Neural progenitor cell (in vitro differentiated cells): ENCODE measurements around the gene FADS6. TPM values are rescaled to one million over a fixed set of nuclear protein-coding genes. Genes with fewer than 3 reads are reported as not detected.

Source experiments
- DNase-seq: peaks from one replicate; pipeline ENCODE4 v3.0.0-alpha.2; 2016; ENCODE audit warnings: low spot score
- H2AFZ ChIP-seq: fragments of 200-600 bp; sonication (generic); replicated peaks from 2 replicates; pipeline ENCODE4 v1.6.1; 2016; ENCODE audit warnings: antibody characterized with exemption
- H3F3A ChIP-seq: fragments of 200-600 bp; sonication (generic); 2 replicates; pipeline ENCODE4 v1.6.1; 2016; ENCODE audit warnings: antibody characterized with exemption, low read depth
- H3K27ac ChIP-seq: fragments of 200-600 bp; sonication (generic); 2 replicates; pipeline ENCODE4 v1.5.1; 2016; ENCODE audit warnings: mild to moderate bottlenecking
- H3K27me3 ChIP-seq: fragments of 200-600 bp; sonication (generic); 2 replicates; pipeline ENCODE4 v1.6.1; 2016; ENCODE audit warnings: mild to moderate bottlenecking, moderate library complexity
- H3K36me3 ChIP-seq: fragments of 200-600 bp; sonication (generic); 2 replicates; pipeline ENCODE4 v1.5.1; 2016
- H3K4me1 ChIP-seq: fragments of 200-600 bp; sonication (generic); 2 replicates; pipeline ENCODE4 v1.6.1; 2016; ENCODE audit warnings: mixed run types
- H3K4me2 ChIP-seq: fragments of 200-600 bp; sonication (generic); 2 replicates; pipeline ENCODE4 v1.6.1; 2016
- H3K4me3 ChIP-seq: fragments of 200-600 bp; sonication (generic); 2 replicates; pipeline ENCODE4 v1.5.1; 2016
- H3K79me2 ChIP-seq: fragments of 200-600 bp; sonication (generic); 2 replicates; pipeline ENCODE4 v1.6.1; 2016; ENCODE audit warnings: low read depth
- H3K9ac ChIP-seq: fragments of 200-600 bp; sonication (generic); 2 replicates; pipeline ENCODE4 v1.6.1; 2016
- H3K9me3 ChIP-seq: fragments of 200-600 bp; sonication (generic); 2 replicates; pipeline ENCODE4 v1.5.1; 2016; ENCODE audit warnings: low read depth
- H4K20me1 ChIP-seq: fragments of 200-600 bp; sonication (generic); 2 replicates; pipeline ENCODE4 v1.6.1; 2016; ENCODE audit warnings: low read depth
- H3K27ac Mint-ChIP-seq: 3 replicates; pipeline ENCODE4 v1.8.0; 2021; ENCODE audit warnings: mixed read lengths
- H3K27me3 Mint-ChIP-seq: 2 replicates; pipeline ENCODE4 v1.8.0; 2022; ENCODE audit warnings: low read depth, mild to moderate bottlenecking, inconsistent platforms, moderate library complexity, mixed read lengths; ENCODE audit not compliant: insufficient read depth
- H3K36me3 Mint-ChIP-seq: 3 replicates; pipeline ENCODE4 v1.8.0; 2021; ENCODE audit warnings: mixed read lengths
- H3K4me1 Mint-ChIP-seq: 3 replicates; pipeline ENCODE4 v1.8.0; 2021; ENCODE audit warnings: mixed read lengths
- H3K4me3 Mint-ChIP-seq: 3 replicates; pipeline ENCODE4 v1.8.0; 2021; ENCODE audit warnings: mild to moderate bottlenecking, moderate library complexity, mixed read lengths
- H3K9me3 Mint-ChIP-seq: 3 replicates; pipeline ENCODE4 v1.8.0; 2020; ENCODE audit warnings: mixed read lengths
- EZH2 ChIP-seq: fragments of 200-600 bp; sonication (generic); IDR thresholded peaks from 2 replicates; pipeline ENCODE4 v1.6.1; 2017; ENCODE audit warnings: antibody characterized with exemption, mild to moderate bottlenecking, moderate library complexity
- EZH2phosphoT487 ChIP-seq: fragments of 200-600 bp; sonication (generic); IDR thresholded peaks from 2 replicates; pipeline ENCODE4 v1.6.1; 2017; ENCODE audit warnings: antibody characterized with exemption
- total RNA-seq: library from RNA; depleted of rRNA; stranded (reverse); fragments of >200 nt; gene quantifications from 2 replicates; pipeline ENCODE4 v1.2.3, GENCODE V29; 2015; ENCODE audit warnings: low replicate concordance
- TF ChIP-seq, protein P1 (sequence below): fragments of 200-600 bp; sonication (generic); IDR thresholded peaks from 2 replicates; pipeline ENCODE4 v1.5.1; 2017; ENCODE audit warnings: antibody characterized with exemption, mild to moderate bottlenecking

Gene FADS6
- total RNA-seq, 1 donor from 2014 or later = 0.36 TPM

DNA sequence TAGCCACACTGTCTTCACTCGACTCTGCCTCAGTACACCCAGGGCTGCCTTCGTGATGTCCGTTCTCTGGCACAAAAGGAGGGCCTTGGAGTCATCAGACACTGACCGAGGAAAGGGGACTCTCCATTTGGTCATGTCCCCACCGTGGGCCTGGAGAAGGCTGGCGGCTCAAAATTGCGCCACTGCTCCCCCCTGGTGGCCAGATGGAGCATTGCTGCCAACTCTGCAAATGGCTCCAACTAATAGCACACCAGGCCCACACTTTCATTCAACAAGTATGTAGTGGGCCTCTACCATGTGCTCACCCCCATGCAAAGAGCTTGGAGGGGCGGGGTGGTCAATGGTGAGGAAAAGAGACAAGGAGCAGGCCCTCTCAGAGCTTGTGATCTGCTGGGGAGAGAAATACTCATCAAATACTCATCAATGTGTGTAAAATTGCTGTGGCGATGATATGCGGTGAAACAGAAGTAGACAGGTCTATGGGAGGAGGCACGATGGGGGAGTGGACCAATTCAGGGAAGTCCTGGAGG lies 28.5 kb downstream of the FADS6 start:
- Mint-ChIP-seq H3K4me1 (peaks cover 7% of the 10 kb centered on the region), H3K36me3 (no peaks in the 10 kb centered on the region), H3K4me3 (peak overlapping the region; percentile 11), H3K9me3 (no peaks in the 10 kb centered on the region), H3K27ac (peak overlapping the region; percentile 10), H3K27me3 (peaks cover 28% of the 10 kb centered on the region)
- Histone ChIP-seq H3K4me1 (peaks cover 10% of the 10 kb centered on the region), H2AFZ (no peak overlapping the region), H3K36me3 (no peaks in the 10 kb centered on the region), H3K27ac (no peak overlapping the region), H3K9me3 (no peaks in the 10 kb centered on the region), H3K4me3 (no peak overlapping the region), H3K4me2 (no peak overlapping the region), H3K9ac (no peak overlapping the region), H3K79me2 (no peaks in the 10 kb centered on the region), H4K20me1 (peaks cover 26% of the 10 kb centered on the region), H3K27me3 (peaks cover 27% of the 10 kb centered on the region), H3F3A (peaks cover 10% of the 10 kb centered on the region)
- no peak for TF ChIP-seq EZH2
- TF ChIP-seq, protein P1, sequence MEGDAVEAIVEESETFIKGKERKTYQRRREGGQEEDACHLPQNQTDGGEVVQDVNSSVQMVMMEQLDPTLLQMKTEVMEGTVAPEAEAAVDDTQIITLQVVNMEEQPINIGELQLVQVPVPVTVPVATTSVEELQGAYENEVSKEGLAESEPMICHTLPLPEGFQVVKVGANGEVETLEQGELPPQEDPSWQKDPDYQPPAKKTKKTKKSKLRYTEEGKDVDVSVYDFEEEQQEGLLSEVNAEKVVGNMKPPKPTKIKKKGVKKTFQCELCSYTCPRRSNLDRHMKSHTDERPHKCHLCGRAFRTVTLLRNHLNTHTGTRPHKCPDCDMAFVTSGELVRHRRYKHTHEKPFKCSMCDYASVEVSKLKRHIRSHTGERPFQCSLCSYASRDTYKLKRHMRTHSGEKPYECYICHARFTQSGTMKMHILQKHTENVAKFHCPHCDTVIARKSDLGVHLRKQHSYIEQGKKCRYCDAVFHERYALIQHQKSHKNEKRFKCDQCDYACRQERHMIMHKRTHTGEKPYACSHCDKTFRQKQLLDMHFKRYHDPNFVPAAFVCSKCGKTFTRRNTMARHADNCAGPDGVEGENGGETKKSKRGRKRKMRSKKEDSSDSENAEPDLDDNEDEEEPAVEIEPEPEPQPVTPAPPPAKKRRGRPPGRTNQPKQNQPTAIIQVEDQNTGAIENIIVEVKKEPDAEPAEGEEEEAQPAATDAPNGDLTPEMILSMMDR = peak; percentile 91
- peak; percentile 77 for DNase-seq

DNA sequence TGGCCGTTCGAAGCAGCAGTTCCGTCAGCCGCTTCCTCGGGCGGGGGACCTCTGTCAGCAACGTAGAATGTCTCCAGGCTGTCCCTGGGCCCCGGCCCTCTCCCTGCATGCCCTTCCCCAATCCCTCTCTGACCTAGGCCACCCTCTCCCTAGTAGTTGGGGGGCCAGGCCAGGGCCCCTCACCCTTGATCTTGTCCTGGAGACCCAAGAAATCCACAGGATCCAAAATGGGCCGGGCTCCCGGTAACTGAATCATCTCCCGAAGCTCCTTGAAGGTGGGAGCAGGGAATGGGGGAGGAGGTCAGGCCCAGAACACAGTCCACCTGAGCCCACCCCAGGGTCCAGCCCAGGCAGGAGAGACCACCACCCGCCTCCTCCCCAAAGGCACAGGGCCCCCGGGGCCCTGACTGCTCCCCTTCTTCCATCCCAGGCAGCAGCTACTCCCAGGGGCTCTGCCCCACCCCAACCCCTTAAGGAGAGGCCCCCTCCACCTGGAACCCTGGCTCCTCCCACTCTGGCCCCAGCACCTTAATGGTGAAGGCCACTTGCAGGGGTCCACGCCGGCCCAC lies 29.1 kb downstream of the FADS6 start:
- no peak overlapping the region for H3K9ac ChIP-seq
- H3K36me3 ChIP-seq = no peaks in the 10 kb centered on the region
- Mint-ChIP-seq H3K9me3 (no peaks in the 10 kb centered on the region), H3K36me3 (no peaks in the 10 kb centered on the region), H3K4me3 (peak overlapping the region; percentile 11), H3K27ac (no peak overlapping the region), H3K27me3 (peaks cover 28% of the 10 kb centered on the region), H3K4me1 (peaks cover 7% of the 10 kb centered on the region)
- no peak for DNase-seq
- no peak overlapping the region for H2AFZ ChIP-seq
- H3K4me3 ChIP-seq = no peak overlapping the region
- no peak overlapping the region for H3K27ac ChIP-seq
- H3F3A ChIP-seq = peaks cover 10% of the 10 kb centered on the region
- no peak for TF ChIP-seq EZH2phosphoT487
- TF ChIP-seq, protein P1 = no peak
- H4K20me1 ChIP-seq = peaks cover 30% of the 10 kb centered on the region
- peaks cover 10% of the 10 kb centered on the region for H3K4me1 ChIP-seq
- peaks cover 32% of the 10 kb centered on the region for H3K27me3 ChIP-seq
- H3K4me2 ChIP-seq = no peak overlapping the region
- no peaks in the 10 kb centered on the region for H3K79me2 ChIP-seq
- H3K9me3 ChIP-seq = no peaks in the 10 kb centered on the region

DNA sequence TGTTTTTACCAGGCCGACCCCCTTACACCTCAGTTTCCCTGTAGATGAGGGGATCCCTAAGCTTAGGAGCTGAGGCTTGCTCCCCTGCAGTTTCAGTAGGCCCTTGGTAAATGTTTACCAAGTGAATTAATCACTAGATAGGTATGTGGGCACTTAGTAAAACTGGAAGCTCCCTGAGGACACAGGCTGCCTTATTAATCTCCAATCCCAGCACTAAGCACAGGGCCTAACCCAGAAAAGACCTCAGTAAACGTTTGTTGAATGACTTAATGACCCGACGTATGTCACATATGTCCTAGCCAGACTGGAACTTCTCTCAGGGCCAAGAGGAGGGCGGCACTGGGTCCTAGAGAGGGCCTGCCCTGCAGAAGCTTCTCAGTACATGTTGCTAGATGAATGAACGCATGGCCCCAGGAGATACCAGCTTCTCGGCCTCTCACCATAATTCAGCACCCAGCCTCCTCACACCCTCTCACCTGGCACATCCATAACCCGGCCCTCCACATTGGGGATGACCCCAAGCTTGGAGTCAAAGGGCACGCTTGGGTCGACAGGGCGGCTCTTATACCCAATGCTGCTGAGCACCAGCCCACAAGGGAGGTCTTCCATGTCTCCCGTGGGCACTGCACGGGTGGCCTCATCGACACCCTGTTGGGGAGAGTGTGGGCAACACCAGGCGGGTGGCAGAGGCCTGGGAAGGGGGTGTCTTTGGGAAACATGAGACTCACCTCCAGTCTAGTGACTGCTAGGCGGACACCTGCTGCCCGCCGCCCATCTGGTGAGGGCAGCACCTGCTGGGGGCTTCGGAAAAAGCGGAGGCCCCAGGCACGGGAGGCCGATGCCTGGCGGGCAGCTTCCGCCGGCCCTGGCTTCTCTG lies 29.8 kb downstream of the FADS6 start:
- no peaks in the 10 kb centered on the region for H3K36me3 ChIP-seq
- no peaks in the 10 kb centered on the region for H3K9me3 ChIP-seq
- H3K4me2 ChIP-seq = no peak overlapping the region
- no peak overlapping the region for H2AFZ ChIP-seq
- no peaks in the 10 kb centered on the region for H3K36me3 Mint-ChIP-seq
- no peaks in the 10 kb centered on the region for H3K9me3 Mint-ChIP-seq
- TF ChIP-seq, protein P1 = no peak
- TF ChIP-seq EZH2phosphoT487 = no peak
- peaks cover 30% of the 10 kb centered on the region for H3K27me3 Mint-ChIP-seq
- H3K27ac ChIP-seq = no peak overlapping the region
- H3K27ac Mint-ChIP-seq = no peak overlapping the region
- H3K27me3 ChIP-seq = peaks cover 40% of the 10 kb centered on the region
- H4K20me1 ChIP-seq = peaks cover 37% of the 10 kb centered on the region
- peaks cover 10% of the 10 kb centered on the region for H3K4me1 Mint-ChIP-seq
- H3K79me2 ChIP-seq = no peaks in the 10 kb centered on the region
- DNase-seq = no peak
- peaks cover 10% of the 10 kb centered on the region for H3F3A ChIP-seq
- H3K4me1 ChIP-seq = peaks cover 10% of the 10 kb centered on the region
- H3K4me3 ChIP-seq = no peak overlapping the region
- no peak overlapping the region for H3K4me3 Mint-ChIP-seq
- no peak overlapping the region for H3K9ac ChIP-seq
